ENCODE measurements around the gene GPATCH8.

DNA sequence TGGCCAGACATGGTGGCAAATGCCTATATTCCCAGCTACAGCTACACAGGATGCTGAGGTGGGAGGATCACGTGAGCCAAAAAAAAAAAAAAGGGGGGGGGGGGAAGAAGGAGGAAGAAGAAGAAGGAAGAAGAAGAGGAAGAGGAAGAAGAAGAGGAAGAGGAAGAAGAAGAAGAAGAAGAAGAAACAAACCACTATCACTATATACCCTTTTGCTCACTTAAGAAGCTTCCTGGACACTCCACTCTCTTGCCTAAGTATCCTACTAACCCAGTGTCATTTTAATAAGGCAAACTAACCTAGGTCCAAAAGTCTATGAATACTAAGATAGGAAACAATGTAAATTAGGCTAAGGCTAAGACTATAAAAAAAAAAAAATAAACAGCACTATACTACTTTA is 54.8 kb downstream of the GPATCH8 start:
- no peak for TF ChIP-seq POLR2A (IDR thresholded peaks at IDR 0.05)
- TF ChIP-seq, protein P1, sequence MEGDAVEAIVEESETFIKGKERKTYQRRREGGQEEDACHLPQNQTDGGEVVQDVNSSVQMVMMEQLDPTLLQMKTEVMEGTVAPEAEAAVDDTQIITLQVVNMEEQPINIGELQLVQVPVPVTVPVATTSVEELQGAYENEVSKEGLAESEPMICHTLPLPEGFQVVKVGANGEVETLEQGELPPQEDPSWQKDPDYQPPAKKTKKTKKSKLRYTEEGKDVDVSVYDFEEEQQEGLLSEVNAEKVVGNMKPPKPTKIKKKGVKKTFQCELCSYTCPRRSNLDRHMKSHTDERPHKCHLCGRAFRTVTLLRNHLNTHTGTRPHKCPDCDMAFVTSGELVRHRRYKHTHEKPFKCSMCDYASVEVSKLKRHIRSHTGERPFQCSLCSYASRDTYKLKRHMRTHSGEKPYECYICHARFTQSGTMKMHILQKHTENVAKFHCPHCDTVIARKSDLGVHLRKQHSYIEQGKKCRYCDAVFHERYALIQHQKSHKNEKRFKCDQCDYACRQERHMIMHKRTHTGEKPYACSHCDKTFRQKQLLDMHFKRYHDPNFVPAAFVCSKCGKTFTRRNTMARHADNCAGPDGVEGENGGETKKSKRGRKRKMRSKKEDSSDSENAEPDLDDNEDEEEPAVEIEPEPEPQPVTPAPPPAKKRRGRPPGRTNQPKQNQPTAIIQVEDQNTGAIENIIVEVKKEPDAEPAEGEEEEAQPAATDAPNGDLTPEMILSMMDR (IDR thresholded peaks at IDR 0.05), result no peak

Data from transverse colon (tissue), 3 donors.